Subcutaneous adipose tissue (tissue), 4 donors: ENCODE results near the gene NKAIN2. TPM values are rescaled to one million over a fixed set of nuclear protein-coding genes. Genes with fewer than 3 reads are reported as not detected.

Experiments used
- total RNA-seq, 4 donors: library from RNA; depleted of rRNA; stranded (reverse); fragments of >200 nt; gene quantifications; one replicate each; pipeline ENCODE4 v1.1.0, GENCODE V29; 2016
- TF ChIP-seq, protein P1 (sequence below): fragments of 450-650 bp; IDR thresholded peaks from one replicate; pipeline ENCODE4 v1.5.1; 2016; ENCODE audit warnings: low read depth, mild to moderate bottlenecking, control low read depth, antibody characterized with exemption, moderate library complexity

Gene NKAIN2
- total RNA-seq, 4 donors from 2014 or later: not detected

DNA sequence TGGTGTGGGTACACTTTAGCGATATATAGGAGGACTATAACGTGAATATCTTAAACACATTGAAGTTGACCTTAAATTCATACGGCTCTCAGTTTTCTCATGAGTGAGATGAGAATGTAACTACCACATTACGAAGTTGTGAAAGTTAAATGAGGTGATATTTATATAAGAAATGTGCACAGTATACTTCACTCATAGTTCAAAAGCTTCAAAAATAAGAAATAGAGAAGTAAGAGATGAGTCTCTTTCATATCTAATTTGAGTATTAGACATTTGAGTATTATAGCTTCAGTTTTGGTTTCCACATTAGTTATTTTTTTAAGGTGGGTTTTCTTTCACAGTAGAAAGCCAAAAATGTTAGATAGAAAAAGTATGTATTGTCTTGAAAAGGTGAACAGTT is 183.3 kb downstream of the NKAIN2 start:
- TF ChIP-seq, protein P1, sequence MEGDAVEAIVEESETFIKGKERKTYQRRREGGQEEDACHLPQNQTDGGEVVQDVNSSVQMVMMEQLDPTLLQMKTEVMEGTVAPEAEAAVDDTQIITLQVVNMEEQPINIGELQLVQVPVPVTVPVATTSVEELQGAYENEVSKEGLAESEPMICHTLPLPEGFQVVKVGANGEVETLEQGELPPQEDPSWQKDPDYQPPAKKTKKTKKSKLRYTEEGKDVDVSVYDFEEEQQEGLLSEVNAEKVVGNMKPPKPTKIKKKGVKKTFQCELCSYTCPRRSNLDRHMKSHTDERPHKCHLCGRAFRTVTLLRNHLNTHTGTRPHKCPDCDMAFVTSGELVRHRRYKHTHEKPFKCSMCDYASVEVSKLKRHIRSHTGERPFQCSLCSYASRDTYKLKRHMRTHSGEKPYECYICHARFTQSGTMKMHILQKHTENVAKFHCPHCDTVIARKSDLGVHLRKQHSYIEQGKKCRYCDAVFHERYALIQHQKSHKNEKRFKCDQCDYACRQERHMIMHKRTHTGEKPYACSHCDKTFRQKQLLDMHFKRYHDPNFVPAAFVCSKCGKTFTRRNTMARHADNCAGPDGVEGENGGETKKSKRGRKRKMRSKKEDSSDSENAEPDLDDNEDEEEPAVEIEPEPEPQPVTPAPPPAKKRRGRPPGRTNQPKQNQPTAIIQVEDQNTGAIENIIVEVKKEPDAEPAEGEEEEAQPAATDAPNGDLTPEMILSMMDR: no peak

DNA sequence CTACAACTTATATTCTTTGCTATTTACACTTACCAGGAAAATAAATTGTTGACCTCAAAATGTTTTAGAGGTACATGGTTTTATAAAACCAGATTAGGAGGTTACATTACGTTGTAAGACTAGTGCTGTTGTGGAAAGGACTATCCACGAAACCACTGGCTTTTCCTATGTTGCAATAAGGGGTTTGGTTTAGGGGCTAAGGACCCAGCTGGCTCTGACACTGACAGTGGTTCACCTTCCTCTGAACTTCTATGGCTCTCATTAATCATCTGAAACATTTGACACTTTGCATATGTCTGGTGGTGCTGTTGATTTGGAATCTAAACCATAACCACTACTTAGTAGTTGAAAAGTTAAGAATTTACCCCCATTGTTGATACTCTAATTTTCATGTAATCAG is 186.7 kb downstream of the NKAIN2 start:
- TF ChIP-seq, protein P1: no peak

DNA sequence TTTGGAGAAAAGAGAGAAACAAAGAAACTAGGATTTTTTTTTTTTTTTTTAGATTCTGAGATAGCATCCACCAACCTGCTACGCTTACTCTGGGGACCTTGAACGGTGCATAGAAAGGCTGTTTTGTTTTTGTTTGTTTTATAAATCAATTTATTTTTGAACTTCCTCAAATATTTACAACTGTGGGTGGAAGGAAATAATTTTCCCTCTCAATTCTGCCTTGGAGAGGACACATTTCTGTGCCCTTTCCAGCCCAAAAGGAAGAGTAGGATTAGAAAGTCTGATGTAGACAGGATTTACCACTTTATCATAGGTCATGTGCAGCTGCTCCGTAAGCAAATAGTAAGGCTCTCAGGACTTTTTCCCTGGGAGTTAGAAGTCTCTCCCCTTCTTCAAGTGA is 190.5 kb downstream of the NKAIN2 start:
- TF ChIP-seq, protein P1: no peak

DNA sequence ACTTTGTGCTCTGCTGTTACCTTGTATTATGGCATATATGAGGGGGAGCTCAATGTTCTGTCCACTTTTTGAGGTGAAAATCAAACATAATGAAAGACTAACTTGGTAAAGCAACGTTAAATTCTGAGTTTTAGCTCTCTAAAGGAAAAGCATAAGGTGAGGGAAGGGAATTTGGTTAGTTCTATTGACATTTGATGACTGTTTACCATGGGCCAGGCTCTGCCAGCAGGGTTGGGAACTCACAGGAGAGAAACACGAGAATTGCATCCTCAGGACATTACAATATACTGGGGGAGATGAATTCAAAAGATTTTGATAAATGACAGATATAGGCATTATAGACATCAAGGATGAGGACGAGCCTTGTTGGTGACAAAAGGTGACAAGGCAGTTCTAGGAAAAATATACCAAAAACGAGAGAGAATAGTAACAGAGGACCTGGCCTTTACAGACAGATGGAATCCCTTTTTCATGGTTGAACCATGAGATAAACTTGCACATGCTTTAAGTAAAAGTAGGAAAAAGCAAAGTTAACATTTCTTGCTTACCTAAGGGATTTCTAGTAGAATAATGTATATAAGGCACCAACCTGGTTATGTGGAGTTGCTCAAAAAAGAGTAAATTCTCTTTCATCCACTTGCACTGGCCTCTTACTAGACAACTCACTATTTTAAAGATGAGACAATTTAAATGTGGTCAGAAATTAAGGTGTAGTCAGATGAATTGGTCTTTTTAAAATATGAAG is 191.4 kb downstream of the NKAIN2 start:
- TF ChIP-seq, protein P1: no peak

DNA sequence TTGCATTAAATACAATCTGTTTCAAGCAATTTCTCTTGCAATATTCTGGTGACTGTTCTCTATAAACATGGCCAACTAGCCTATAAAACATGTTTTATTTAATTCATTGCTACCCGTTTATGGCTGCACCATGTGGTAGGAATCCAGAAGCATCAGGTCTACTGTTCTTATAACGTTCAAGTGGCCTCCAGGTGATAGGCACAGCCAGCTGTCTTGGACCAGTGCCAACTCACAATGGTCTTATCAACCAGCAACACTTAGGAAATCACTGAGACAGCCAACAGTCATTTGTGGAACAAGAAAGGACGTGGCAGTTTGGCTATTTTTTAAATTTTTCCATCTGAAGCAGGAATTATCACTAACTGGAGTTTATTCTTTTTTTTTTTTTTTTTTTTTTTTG is 193.6 kb downstream of the NKAIN2 start:
- TF ChIP-seq, protein P1: no peak

DNA sequence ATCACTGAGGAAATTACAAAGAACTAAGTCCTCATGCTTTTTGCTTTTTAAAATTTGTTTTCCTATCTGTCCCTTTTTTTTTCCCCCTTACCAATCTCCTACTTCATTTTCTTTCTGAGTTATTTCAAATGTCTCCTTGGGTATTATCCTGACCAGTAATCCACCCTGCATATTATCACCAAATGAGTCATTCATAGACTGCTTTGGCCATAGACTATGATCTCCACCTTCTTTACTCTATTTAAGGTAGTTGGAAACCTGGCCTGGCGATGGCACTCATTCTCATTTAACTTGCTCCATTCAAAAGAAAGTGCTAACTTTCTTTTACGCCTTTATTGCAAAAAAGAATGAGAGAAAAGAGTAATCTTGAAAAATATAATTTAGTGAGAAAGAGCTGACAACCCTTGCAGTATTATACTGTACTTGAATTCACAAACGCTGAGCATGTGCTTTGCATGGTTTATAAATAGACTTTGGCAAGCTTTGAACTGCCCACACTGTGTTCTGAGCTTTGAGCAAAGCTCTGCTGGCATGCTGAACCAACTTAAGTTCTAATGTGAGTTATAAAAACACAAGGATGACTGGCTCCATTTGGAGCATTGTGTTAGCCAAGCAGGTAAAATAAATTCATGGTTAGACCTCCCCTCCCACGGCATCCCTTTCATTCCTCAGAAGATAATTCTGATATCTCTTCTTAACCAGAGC is 198.9 kb downstream of the NKAIN2 start:
- TF ChIP-seq, protein P1: no peak

DNA sequence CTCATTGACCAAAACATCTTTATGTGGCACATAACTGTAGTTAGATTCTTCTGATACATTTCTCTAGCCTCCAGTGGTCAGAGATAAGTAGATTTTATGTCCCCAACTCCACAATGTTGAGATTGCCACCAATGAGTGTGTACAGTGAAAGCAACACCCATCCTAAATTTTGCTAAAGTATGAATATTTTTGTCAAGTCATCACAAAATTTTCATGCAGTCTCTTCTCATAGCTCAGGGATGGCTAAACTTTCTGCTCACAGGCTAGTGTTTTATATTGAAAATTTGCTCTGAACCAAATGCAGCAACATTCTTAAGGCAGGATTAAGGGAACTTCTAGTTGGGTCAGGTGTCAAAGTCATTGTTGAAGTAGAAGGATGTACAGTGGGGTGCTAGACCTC is 203.6 kb downstream of the NKAIN2 start:
- TF ChIP-seq, protein P1: no peak
